Measurements from ENCODE around the gene BORCS8. TPM values are rescaled to one million over a fixed set of nuclear protein-coding genes. Genes with fewer than 3 reads are reported as not detected.

BORCS8 gene
- total RNA-seq, 1 donor from 2014 or later, result 33.5 TPM

- Mint-ChIP-seq H3K9me3 (ENCODE audit: unreplicated experiment) (peaks cover 5% of the 10 kb centered on the region), H3K4me3 (ENCODE audit: unreplicated experiment) (no peak overlapping the region), H3K36me3 (ENCODE audit: low read depth, unreplicated experiment) (peaks cover 7% of the 10 kb centered on the region), H3K27ac (ENCODE audit: unreplicated experiment) (no peak overlapping the region), H3K27me3 (ENCODE audit: low read depth, unreplicated experiment) (peaks cover 20% of the 10 kb centered on the region), H3K4me1 (ENCODE audit: low read depth, unreplicated experiment) (no peaks in the 10 kb centered on the region)
- Histone ChIP-seq H3K79me2 (ENCODE audit: insufficient read depth, low read length) (no peaks in the 10 kb centered on the region), H3K27ac (ENCODE audit: low read depth, low read length) (no peak overlapping the region), H3K9ac (ENCODE audit: low read length) (no peak overlapping the region), H3K4me3 (ENCODE audit: insufficient read depth, low read depth, low read length) (no peak overlapping the region), H3K36me3 (ENCODE audit: insufficient read depth, low read length) (no peaks in the 10 kb centered on the region), H3K4me1 (ENCODE audit: insufficient read depth, low read length) (no peaks in the 10 kb centered on the region), H2AFZ (ENCODE audit: low read depth, low read length) (no peak overlapping the region), H4K20me1 (ENCODE audit: insufficient read depth, low read length) (peaks cover 3% of the 10 kb centered on the region), H3K9me3 (ENCODE audit: insufficient read depth, low read depth, low read length) (no peaks in the 10 kb centered on the region), H3K27me3 (ENCODE audit: insufficient read depth, low read length) (no peaks in the 10 kb centered on the region), H3K4me2 (ENCODE audit: low read length) (no peak overlapping the region)
- FAIRE-seq (no peak), DNase-seq (ENCODE audit: low read depth) (no peak)
- TF ChIP-seq CTCF (IDR thresholded peaks at IDR 0.05; ENCODE audit: insufficient read depth, low read depth, low read length), result no peak
- TF ChIP-seq EZH2 (IDR thresholded peaks at IDR 0.05; ENCODE audit: insufficient read depth, low read length), result no peak
Measured at GRCh38 chr19:19160461-19161035, 31.4 kb downstream of the BORCS8 start.

- peaks cover 8% of the 10 kb centered on the region for H3K9me3 Mint-ChIP-seq (ENCODE audit: unreplicated experiment)
- Histone ChIP-seq H3K27ac (ENCODE audit: low read depth, low read length) (no peak overlapping the region), H3K27me3 (ENCODE audit: insufficient read depth, low read length) (no peaks in the 10 kb centered on the region), H3K4me2 (ENCODE audit: low read length) (no peak overlapping the region), H3K36me3 (ENCODE audit: insufficient read depth, low read length) (no peaks in the 10 kb centered on the region), H3K4me3 (ENCODE audit: insufficient read depth, low read depth, low read length) (no peak overlapping the region), H3K79me2 (ENCODE audit: insufficient read depth, low read length) (no peaks in the 10 kb centered on the region), H2AFZ (ENCODE audit: low read depth, low read length) (no peak overlapping the region), H3K9ac (ENCODE audit: low read length) (no peak overlapping the region), H4K20me1 (ENCODE audit: insufficient read depth, low read length) (peaks cover 3% of the 10 kb centered on the region), H3K9me3 (ENCODE audit: insufficient read depth, low read depth, low read length) (no peaks in the 10 kb centered on the region), H3K4me1 (ENCODE audit: insufficient read depth, low read length) (no peaks in the 10 kb centered on the region)
- H3K27me3 Mint-ChIP-seq (ENCODE audit: low read depth, unreplicated experiment), result peaks cover 22% of the 10 kb centered on the region
- H3K4me1 Mint-ChIP-seq (ENCODE audit: low read depth, unreplicated experiment), result no peaks in the 10 kb centered on the region
- H3K36me3 Mint-ChIP-seq (ENCODE audit: low read depth, unreplicated experiment), result peaks cover 11% of the 10 kb centered on the region
- FAIRE-seq, result no peak
- no peak overlapping the region for H3K4me3 Mint-ChIP-seq (ENCODE audit: unreplicated experiment)
- H3K27ac Mint-ChIP-seq (ENCODE audit: unreplicated experiment), result no peak overlapping the region
- DNase-seq (ENCODE audit: low read depth), result no peak
- no peak for TF ChIP-seq EZH2 (IDR thresholded peaks at IDR 0.05; ENCODE audit: insufficient read depth, low read length)
- no peak for TF ChIP-seq CTCF (IDR thresholded peaks at IDR 0.05; ENCODE audit: insufficient read depth, low read depth, low read length)
Measured at GRCh38 chr19:19159534-19159933, 32.4 kb downstream of the BORCS8 start.

GRCh38 chr19:19157808-19158207 is 34.1 kb downstream of the BORCS8 start:
- H3K36me3 Mint-ChIP-seq (ENCODE audit: low read depth, unreplicated experiment), result peaks cover 11% of the 10 kb centered on the region
- DNase-seq (ENCODE audit: low read depth) (no peak), FAIRE-seq (no peak)
- Histone ChIP-seq H3K79me2 (ENCODE audit: insufficient read depth, low read length) (no peaks in the 10 kb centered on the region), H3K27ac (ENCODE audit: low read depth, low read length) (no peak overlapping the region), H2AFZ (ENCODE audit: low read depth, low read length) (no peak overlapping the region), H3K4me2 (ENCODE audit: low read length) (no peak overlapping the region), H3K27me3 (ENCODE audit: insufficient read depth, low read length) (no peaks in the 10 kb centered on the region), H3K9ac (ENCODE audit: low read length) (no peak overlapping the region), H3K4me1 (ENCODE audit: insufficient read depth, low read length) (no peaks in the 10 kb centered on the region), H3K4me3 (ENCODE audit: insufficient read depth, low read depth, low read length) (no peak overlapping the region), H3K9me3 (ENCODE audit: insufficient read depth, low read depth, low read length) (no peaks in the 10 kb centered on the region), H4K20me1 (ENCODE audit: insufficient read depth, low read length) (peaks cover 3% of the 10 kb centered on the region), H3K36me3 (ENCODE audit: insufficient read depth, low read length) (no peaks in the 10 kb centered on the region)
- peaks cover 24% of the 10 kb centered on the region for H3K27me3 Mint-ChIP-seq (ENCODE audit: low read depth, unreplicated experiment)
- peaks cover 8% of the 10 kb centered on the region for H3K9me3 Mint-ChIP-seq (ENCODE audit: unreplicated experiment)
- no peak overlapping the region for H3K27ac Mint-ChIP-seq (ENCODE audit: unreplicated experiment)
- H3K4me1 Mint-ChIP-seq (ENCODE audit: low read depth, unreplicated experiment), result no peaks in the 10 kb centered on the region
- no peak overlapping the region for H3K4me3 Mint-ChIP-seq (ENCODE audit: unreplicated experiment)
- TF ChIP-seq EZH2 (IDR thresholded peaks at IDR 0.05; ENCODE audit: insufficient read depth, low read length) (no peak), CTCF (IDR thresholded peaks at IDR 0.05; ENCODE audit: insufficient read depth, low read depth, low read length) (no peak)

Measured in astrocyte (in vitro differentiated cells and primary cell).